Measurements from ENCODE around the gene KDM4B.

KDM4B gene

GRCh38 chr19:4929186-4929585 lies 39.7 kb upstream of the KDM4B start:
- Histone ChIP-seq H3K9me3 (ENCODE audit: control insufficient read depth, insufficient read depth, low read length) (no peaks in the 10 kb centered on the region), H3K9me2 (replicated peaks; ENCODE audit: control insufficient read depth, low read length) (no peaks in the 10 kb centered on the region), H3K27me3 (ENCODE audit: control insufficient read depth, low read length) (no peaks in the 10 kb centered on the region), H4K20me1 (ENCODE audit: control insufficient read depth, insufficient read depth, low read depth, low read length) (peaks cover 19% of the 10 kb centered on the region), H3K4me2 (ENCODE audit: low read length) (no peak overlapping the region), H3K4me1 (ENCODE audit: control insufficient read depth, low read length) (no peaks in the 10 kb centered on the region), H3K27ac (ENCODE audit: low read depth, low read length) (no peak overlapping the region), H3F3A (ENCODE audit: control insufficient read depth, insufficient read depth) (0 out of 2 replicates have a peak, but pooled peaks cover 9% of the 10 kb centered on the region), H3K79me2 (ENCODE audit: control insufficient read depth, low read length) (peaks cover 93% of the 10 kb centered on the region), H3K4me3 (ENCODE audit: low read length) (no peak overlapping the region), H3K36me3 (ENCODE audit: control insufficient read depth, low read length) (peaks cover 88% of the 10 kb centered on the region)
- TF ChIP-seq EZH2phosphoT487 (IDR thresholded peaks at IDR 0.05; ENCODE audit: borderline replicate concordance, low read length) (no peak), CTCF (IDR thresholded peaks at IDR 0.05; ENCODE audit: low read depth, low read length, poor library complexity, severe bottlenecking) (no peak)

DNA sequence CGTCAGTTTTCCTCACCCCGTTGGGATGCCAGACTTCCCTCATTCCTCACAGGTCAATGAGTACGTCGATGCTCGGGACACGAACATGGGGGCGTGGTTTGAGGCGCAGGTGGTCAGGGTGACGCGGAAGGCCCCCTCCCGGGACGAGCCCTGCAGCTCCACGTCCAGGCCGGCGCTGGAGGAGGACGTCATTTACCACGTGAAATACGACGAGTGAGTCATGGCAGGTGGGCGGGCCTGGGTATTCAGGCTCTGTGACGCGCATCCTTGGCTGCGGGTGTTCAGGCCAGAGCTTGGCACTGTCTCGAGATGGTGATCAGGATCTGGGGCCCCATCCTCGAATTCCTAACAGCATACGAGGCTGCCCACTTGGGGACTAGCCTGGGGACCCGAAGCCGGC lies 38.2 kb upstream of the KDM4B start:
- Histone ChIP-seq H3K9me3 (ENCODE audit: control insufficient read depth, insufficient read depth, low read length) (no peaks in the 10 kb centered on the region), H4K20me1 (ENCODE audit: control insufficient read depth, insufficient read depth, low read depth, low read length) (peaks cover 22% of the 10 kb centered on the region), H3K4me1 (ENCODE audit: control insufficient read depth, low read length) (no peaks in the 10 kb centered on the region), H3K27me3 (ENCODE audit: control insufficient read depth, low read length) (no peaks in the 10 kb centered on the region), H3K79me2 (ENCODE audit: control insufficient read depth, low read length) (peaks cover 93% of the 10 kb centered on the region), H3F3A (ENCODE audit: control insufficient read depth, insufficient read depth) (peaks cover 7% of the 10 kb centered on the region; the same call in 1 of the 2 replicates), H3K36me3 (ENCODE audit: control insufficient read depth, low read length) (peaks cover 90% of the 10 kb centered on the region), H3K9me2 (replicated peaks; ENCODE audit: control insufficient read depth, low read length) (no peaks in the 10 kb centered on the region), H3K4me2 (ENCODE audit: low read length) (no peak overlapping the region), H3K4me3 (ENCODE audit: low read length) (no peak overlapping the region), H3K27ac (ENCODE audit: low read depth, low read length) (no peak overlapping the region)
- TF ChIP-seq EZH2phosphoT487 (IDR thresholded peaks at IDR 0.05; ENCODE audit: borderline replicate concordance, low read length) (no peak), CTCF (IDR thresholded peaks at IDR 0.05; ENCODE audit: low read depth, low read length, poor library complexity, severe bottlenecking) (no peak)

DNA sequence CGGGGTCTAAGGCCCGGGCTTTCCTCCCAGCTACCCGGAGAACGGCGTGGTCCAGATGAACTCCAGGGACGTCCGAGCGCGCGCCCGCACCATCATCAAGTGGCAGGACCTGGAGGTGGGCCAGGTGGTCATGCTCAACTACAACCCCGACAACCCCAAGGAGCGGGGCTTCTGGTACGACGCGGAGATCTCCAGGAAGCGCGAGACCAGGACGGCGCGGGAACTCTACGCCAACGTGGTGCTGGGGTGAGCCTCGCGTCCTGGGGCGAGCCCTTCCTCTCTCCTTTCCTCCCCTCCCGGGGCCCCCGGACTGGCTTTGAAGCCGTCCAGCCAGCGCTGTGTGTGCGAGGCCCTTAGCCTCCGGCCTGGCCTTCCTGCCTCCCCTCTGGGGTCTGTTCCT lies 36.2 kb upstream of the KDM4B start:
- Histone ChIP-seq H3K9me2 (replicated peaks; ENCODE audit: control insufficient read depth, low read length) (no peaks in the 10 kb centered on the region), H3K4me1 (ENCODE audit: control insufficient read depth, low read length) (no peaks in the 10 kb centered on the region), H3K27ac (ENCODE audit: low read depth, low read length) (no peak overlapping the region), H3K36me3 (ENCODE audit: control insufficient read depth, low read length) (peaks cover 93% of the 10 kb centered on the region), H3K79me2 (ENCODE audit: control insufficient read depth, low read length) (peaks cover 93% of the 10 kb centered on the region), H3F3A (ENCODE audit: control insufficient read depth, insufficient read depth) (peaks cover 7% of the 10 kb centered on the region; the same call in 1 of the 2 replicates), H3K4me2 (ENCODE audit: low read length) (no peak overlapping the region), H3K27me3 (ENCODE audit: control insufficient read depth, low read length) (no peaks in the 10 kb centered on the region), H4K20me1 (ENCODE audit: control insufficient read depth, insufficient read depth, low read depth, low read length) (peaks cover 13% of the 10 kb centered on the region), H3K4me3 (ENCODE audit: low read length) (no peak overlapping the region), H3K9me3 (ENCODE audit: control insufficient read depth, insufficient read depth, low read length) (no peaks in the 10 kb centered on the region)
- TF ChIP-seq CTCF (IDR thresholded peaks at IDR 0.05; ENCODE audit: low read depth, low read length, poor library complexity, severe bottlenecking) (no peak), EZH2phosphoT487 (IDR thresholded peaks at IDR 0.05; ENCODE audit: borderline replicate concordance, low read length) (no peak)
